ENCODE measurements around the gene CCDC68.
A peak's percentile ranks its signal among the peaks of the same experiment; 100 is the strongest.

CCDC68 gene

DNA sequence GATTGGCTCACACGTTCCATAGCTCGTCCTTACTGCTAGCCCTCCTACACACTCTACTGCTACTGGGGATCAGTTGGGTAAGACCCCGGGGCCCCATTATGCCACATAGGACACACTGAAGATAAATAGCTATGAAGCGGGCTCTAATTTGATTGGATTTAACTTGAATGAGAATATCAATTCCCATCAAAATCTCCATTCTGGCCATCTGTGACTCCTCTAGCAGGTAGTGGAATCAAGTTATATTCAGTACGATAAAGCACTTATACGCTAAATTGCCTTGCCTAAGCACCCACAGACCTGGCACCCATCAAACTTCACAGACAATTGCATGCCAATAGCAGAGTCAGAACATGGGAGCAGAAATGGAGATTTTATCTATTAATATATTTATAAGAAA is 39.8 kb downstream of the CCDC68 start:
- TF ChIP-seq, protein P1, sequence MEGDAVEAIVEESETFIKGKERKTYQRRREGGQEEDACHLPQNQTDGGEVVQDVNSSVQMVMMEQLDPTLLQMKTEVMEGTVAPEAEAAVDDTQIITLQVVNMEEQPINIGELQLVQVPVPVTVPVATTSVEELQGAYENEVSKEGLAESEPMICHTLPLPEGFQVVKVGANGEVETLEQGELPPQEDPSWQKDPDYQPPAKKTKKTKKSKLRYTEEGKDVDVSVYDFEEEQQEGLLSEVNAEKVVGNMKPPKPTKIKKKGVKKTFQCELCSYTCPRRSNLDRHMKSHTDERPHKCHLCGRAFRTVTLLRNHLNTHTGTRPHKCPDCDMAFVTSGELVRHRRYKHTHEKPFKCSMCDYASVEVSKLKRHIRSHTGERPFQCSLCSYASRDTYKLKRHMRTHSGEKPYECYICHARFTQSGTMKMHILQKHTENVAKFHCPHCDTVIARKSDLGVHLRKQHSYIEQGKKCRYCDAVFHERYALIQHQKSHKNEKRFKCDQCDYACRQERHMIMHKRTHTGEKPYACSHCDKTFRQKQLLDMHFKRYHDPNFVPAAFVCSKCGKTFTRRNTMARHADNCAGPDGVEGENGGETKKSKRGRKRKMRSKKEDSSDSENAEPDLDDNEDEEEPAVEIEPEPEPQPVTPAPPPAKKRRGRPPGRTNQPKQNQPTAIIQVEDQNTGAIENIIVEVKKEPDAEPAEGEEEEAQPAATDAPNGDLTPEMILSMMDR (conservative IDR thresholded peaks at IDR 0.05; ENCODE audit: low read length): no peak
- TF ChIP-seq EZH2phosphoT487 (IDR thresholded peaks at IDR 0.05; ENCODE audit: borderline replicate concordance): no peak
- H3K9me3 ChIP-seq (ENCODE audit: insufficient read depth, low read depth, low read length): no peaks in the 10 kb centered on the region
- H3K9me2 ChIP-seq (replicated peaks; ENCODE audit: low read depth, low read length): no peaks in the 10 kb centered on the region
- H3F3A ChIP-seq (ENCODE audit: low read depth): no peaks in the 10 kb centered on the region
- no peaks in the 10 kb centered on the region for H3K36me3 ChIP-seq (ENCODE audit: insufficient read depth, low read length)
- H3K4me1 ChIP-seq (ENCODE audit: insufficient read depth, low read length, poor library complexity, severe bottlenecking): peaks cover 4% of the 10 kb centered on the region
- no peaks in the 10 kb centered on the region for H4K20me1 ChIP-seq (ENCODE audit: insufficient read depth, low read length, poor library complexity, severe bottlenecking)
- no peaks in the 10 kb centered on the region for H3K27me3 ChIP-seq (ENCODE audit: insufficient read depth, low read length, poor library complexity, severe bottlenecking)
- H2AFZ ChIP-seq (ENCODE audit: low read length): no peak overlapping the region
- no peak overlapping the region for H3K9ac ChIP-seq (ENCODE audit: low read depth, low read length, poor library complexity, severe bottlenecking)
- H3K4me3 ChIP-seq (ENCODE audit: low read length, poor library complexity, severe bottlenecking): no peak overlapping the region
- no peak overlapping the region for H3K4me2 ChIP-seq (ENCODE audit: low read depth, low read length, poor library complexity, severe bottlenecking)
- H3K79me2 ChIP-seq (ENCODE audit: insufficient read depth, low read length): no peaks in the 10 kb centered on the region

DNA sequence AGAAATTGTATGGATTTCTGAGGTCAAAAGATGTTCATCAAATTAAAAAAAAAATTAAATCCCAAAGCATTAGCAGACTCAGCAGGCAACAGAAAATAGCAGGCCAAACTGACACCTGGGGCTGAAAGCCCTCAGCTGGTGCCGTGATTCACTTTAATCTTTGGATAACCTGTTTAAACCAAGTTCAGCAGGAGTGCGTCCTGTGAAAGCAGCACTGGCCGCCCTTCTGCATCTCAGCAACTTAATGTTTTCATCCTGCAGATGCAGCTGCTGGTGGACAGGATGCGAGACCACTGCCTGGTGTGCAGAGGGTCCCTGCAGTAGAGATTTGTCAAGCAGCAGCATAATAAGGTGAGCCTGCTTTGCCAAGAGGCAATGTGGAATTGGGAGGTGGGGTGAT is 41.2 kb downstream of the CCDC68 start:
- TF ChIP-seq EZH2phosphoT487 (IDR thresholded peaks at IDR 0.05; ENCODE audit: borderline replicate concordance): no peak
- TF ChIP-seq, protein P1 (conservative IDR thresholded peaks at IDR 0.05; ENCODE audit: low read length): no peak
- no peaks in the 10 kb centered on the region for H3F3A ChIP-seq (ENCODE audit: low read depth)
- H4K20me1 ChIP-seq (ENCODE audit: insufficient read depth, low read length, poor library complexity, severe bottlenecking): no peaks in the 10 kb centered on the region
- H3K36me3 ChIP-seq (ENCODE audit: insufficient read depth, low read length): no peaks in the 10 kb centered on the region
- H3K4me3 ChIP-seq (ENCODE audit: low read length, poor library complexity, severe bottlenecking): no peak overlapping the region
- H3K4me2 ChIP-seq (ENCODE audit: low read depth, low read length, poor library complexity, severe bottlenecking): no peak overlapping the region
- H3K27me3 ChIP-seq (ENCODE audit: insufficient read depth, low read length, poor library complexity, severe bottlenecking): no peaks in the 10 kb centered on the region
- H2AFZ ChIP-seq (ENCODE audit: low read length): no peak overlapping the region
- H3K4me1 ChIP-seq (ENCODE audit: insufficient read depth, low read length, poor library complexity, severe bottlenecking): no peaks in the 10 kb centered on the region
- H3K9me2 ChIP-seq (replicated peaks; ENCODE audit: low read depth, low read length): no peaks in the 10 kb centered on the region
- no peaks in the 10 kb centered on the region for H3K9me3 ChIP-seq (ENCODE audit: insufficient read depth, low read depth, low read length)
- H3K9ac ChIP-seq (ENCODE audit: low read depth, low read length, poor library complexity, severe bottlenecking): no peak overlapping the region
- H3K79me2 ChIP-seq (ENCODE audit: insufficient read depth, low read length): no peaks in the 10 kb centered on the region

DNA sequence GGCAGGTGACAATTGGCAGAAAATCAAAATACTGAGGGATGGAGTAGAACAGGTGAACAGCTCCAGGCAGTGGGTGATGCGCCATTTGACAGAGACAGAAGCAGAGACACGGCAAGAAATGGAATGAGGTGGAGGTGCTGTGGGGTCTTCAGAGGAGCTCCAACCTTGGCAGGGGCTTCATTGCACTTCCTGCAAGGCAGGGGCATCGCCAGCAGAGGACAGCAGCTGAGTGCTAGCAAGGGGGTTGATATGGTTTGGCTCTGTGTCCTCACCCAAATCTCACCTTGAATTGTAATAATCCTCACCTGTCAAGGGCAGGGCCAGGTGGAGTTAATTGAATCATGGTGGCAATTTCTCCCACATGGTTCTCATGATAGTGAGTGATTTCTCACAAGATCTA is 42.8 kb downstream of the CCDC68 start:
- Histone ChIP-seq H3K4me3 (ENCODE audit: low read length, poor library complexity, severe bottlenecking) (no peak overlapping the region), H3F3A (ENCODE audit: low read depth) (no peaks in the 10 kb centered on the region), H4K20me1 (ENCODE audit: insufficient read depth, low read length, poor library complexity, severe bottlenecking) (no peaks in the 10 kb centered on the region), H3K4me2 (ENCODE audit: low read depth, low read length, poor library complexity, severe bottlenecking) (no peak overlapping the region), H2AFZ (ENCODE audit: low read length) (no peak overlapping the region), H3K9me3 (ENCODE audit: insufficient read depth, low read depth, low read length) (no peaks in the 10 kb centered on the region), H3K27me3 (ENCODE audit: insufficient read depth, low read length, poor library complexity, severe bottlenecking) (no peaks in the 10 kb centered on the region), H3K79me2 (ENCODE audit: insufficient read depth, low read length) (no peaks in the 10 kb centered on the region), H3K36me3 (ENCODE audit: insufficient read depth, low read length) (no peaks in the 10 kb centered on the region), H3K9ac (ENCODE audit: low read depth, low read length, poor library complexity, severe bottlenecking) (no peak overlapping the region), H3K9me2 (replicated peaks; ENCODE audit: low read depth, low read length) (no peaks in the 10 kb centered on the region), H3K4me1 (ENCODE audit: insufficient read depth, low read length, poor library complexity, severe bottlenecking) (no peaks in the 10 kb centered on the region)
- TF ChIP-seq, protein P1 (conservative IDR thresholded peaks at IDR 0.05; ENCODE audit: low read length): peak; percentile 40
- no peak for TF ChIP-seq EZH2phosphoT487 (IDR thresholded peaks at IDR 0.05; ENCODE audit: borderline replicate concordance)

Data from Loucy (cell line).